Endodermal cell (in vitro differentiated cells): ENCODE measurements around the gene ADH4. TPM values are rescaled to one million over a fixed set of nuclear protein-coding genes. Genes with fewer than 3 reads are reported as not detected.

Experiments used
- DNase-seq: peaks from one replicate; pipeline ENCODE4 v3.0.0-alpha.2; 2017
- H3K27ac ChIP-seq: 2 replicates; pipeline ENCODE4 v1.5.1; 2013; ENCODE audit warnings: mild to moderate bottlenecking, low read depth, low read length, moderate library complexity
- H3K27me3 ChIP-seq: 2 replicates; pipeline ENCODE4 v1.6.1; 2013; ENCODE audit warnings: mild to moderate bottlenecking, low read length, moderate library complexity; ENCODE audit not compliant: insufficient read depth, control insufficient read depth, poor library complexity, severe bottlenecking
- H3K36me3 ChIP-seq: 2 replicates; pipeline ENCODE4 v1.7.0; 2013; ENCODE audit warnings: mild to moderate bottlenecking, low read length, moderate library complexity; ENCODE audit not compliant: control insufficient read depth, insufficient read depth
- H3K4me1 ChIP-seq: one replicate; pipeline ENCODE4 v1.7.0; 2013; ENCODE audit warnings: low read length; ENCODE audit not compliant: control insufficient read depth, insufficient read depth
- H3K4me3 ChIP-seq: 2 replicates; pipeline ENCODE4 v1.5.1; 2013; ENCODE audit warnings: mild to moderate bottlenecking, low read length, moderate library complexity
- H3K9ac ChIP-seq: 2 replicates; pipeline ENCODE4 v1.6.1; 2013; ENCODE audit warnings: mild to moderate bottlenecking, low read length, moderate library complexity; ENCODE audit not compliant: poor library complexity, severe bottlenecking; ENCODE audit errors: extremely low read depth
- H3K9me3 ChIP-seq: 2 replicates; pipeline ENCODE4 v1.6.1; 2013; ENCODE audit warnings: mild to moderate bottlenecking, low read length, moderate library complexity; ENCODE audit not compliant: control insufficient read depth
- H3K27ac Mint-ChIP-seq: 2 replicates; pipeline ENCODE4 v1.8.0; 2020; ENCODE audit warnings: mixed read lengths
- H3K27me3 Mint-ChIP-seq: 2 replicates; pipeline ENCODE4 v1.8.0; 2021; ENCODE audit warnings: mild to moderate bottlenecking, mixed read lengths; ENCODE audit not compliant: insufficient read depth
- H3K36me3 Mint-ChIP-seq: 2 replicates; pipeline ENCODE4 v1.8.0; 2020; ENCODE audit warnings: low read depth, mixed read lengths
- H3K4me1 Mint-ChIP-seq: 2 replicates; pipeline ENCODE4 v1.8.0; 2020; ENCODE audit warnings: mixed read lengths
- H3K4me3 Mint-ChIP-seq: 2 replicates; pipeline ENCODE4 v1.8.0; 2020; ENCODE audit warnings: mild to moderate bottlenecking, moderate library complexity, mixed read lengths
- H3K9me3 Mint-ChIP-seq: 2 replicates; pipeline ENCODE4 v1.8.0; 2020; ENCODE audit warnings: mild to moderate bottlenecking, mixed read lengths
- WGBS, 2 experiments: methylation state at CpG; one replicate each; pipeline versions ENCODE4 v1.1.5 to v1.1.7; 2013; ENCODE audit warnings: missing lambda C conversion rate in 2 of 2, mixed read lengths in 1 of 2; ENCODE audit not compliant: insufficient coverage in 1 of 2, insufficient read length in 1 of 2; 5-methylcytosine and 5-hydroxymethylcytosine counted together
- total RNA-seq, 2 donors: library from RNA; stranded (reverse); fragmentation: NEBNext Ultra II Directional in 1 of 2; extraction: Animal tissue kit (Norgen Biotek cat#: 25700) in 1 of 2; gene quantifications; 2 replicates in 1 of 2; 3 replicates in 1 of 2; pipeline ENCODE4 v1.2.1, GENCODE V29; 2021
- TF ChIP-seq, protein P1 (sequence below): fragments of 200-600 bp; sonication (generic); conservative IDR thresholded peaks from 2 replicates; pipeline ENCODE4 v1.5.0; 2021; ENCODE audit warnings: antibody characterized with exemption, mild to moderate bottlenecking

ADH4 gene
- total RNA-seq, 2 donors from 2014 or later = not detected

DNA sequence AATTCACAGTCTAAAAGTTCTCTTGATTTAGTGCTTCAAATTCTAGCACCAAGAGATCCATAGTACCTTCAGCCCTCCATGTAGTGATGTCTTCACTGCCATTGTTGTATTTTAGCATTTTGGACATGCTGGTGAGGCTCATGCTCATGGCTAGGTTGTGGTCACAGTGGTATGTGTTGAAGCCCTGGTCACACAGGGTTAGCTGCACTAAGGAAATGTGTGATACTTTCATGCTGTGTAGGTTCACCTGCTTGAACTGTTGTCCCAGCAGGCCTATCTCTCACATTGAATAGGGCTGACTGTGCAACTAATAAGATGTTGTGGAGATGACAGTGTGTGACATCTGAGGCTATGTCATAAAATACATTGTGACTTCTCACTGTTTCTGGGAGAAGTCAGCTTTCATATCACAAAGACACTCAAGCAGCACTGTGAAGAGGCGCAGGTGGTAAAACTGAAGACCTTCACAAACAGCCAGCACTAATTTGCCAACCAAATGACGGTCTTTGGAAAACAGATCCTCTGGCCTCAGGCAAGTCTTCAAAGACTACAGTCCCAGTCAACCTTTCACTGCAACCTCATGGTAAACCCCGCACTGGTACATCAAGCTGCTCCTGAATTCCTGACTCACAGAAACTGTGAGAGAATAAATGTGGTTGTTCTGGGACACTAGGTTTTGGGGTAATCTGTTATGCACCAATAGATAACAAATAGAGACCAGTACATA lies 17.4 kb upstream of the ADH4 start:
- H3K9me3 ChIP-seq = peaks cover 6% of the 10 kb centered on the region
- 71 to 75% methylated on average over 2 to 3 of the region's 3 CpGs for WGBS, 2 experiments
- H3K27me3 Mint-ChIP-seq = no peaks in the 10 kb centered on the region
- no peak overlapping the region for H3K4me3 ChIP-seq
- no peaks in the 10 kb centered on the region for H3K9me3 Mint-ChIP-seq
- TF ChIP-seq, protein P1, sequence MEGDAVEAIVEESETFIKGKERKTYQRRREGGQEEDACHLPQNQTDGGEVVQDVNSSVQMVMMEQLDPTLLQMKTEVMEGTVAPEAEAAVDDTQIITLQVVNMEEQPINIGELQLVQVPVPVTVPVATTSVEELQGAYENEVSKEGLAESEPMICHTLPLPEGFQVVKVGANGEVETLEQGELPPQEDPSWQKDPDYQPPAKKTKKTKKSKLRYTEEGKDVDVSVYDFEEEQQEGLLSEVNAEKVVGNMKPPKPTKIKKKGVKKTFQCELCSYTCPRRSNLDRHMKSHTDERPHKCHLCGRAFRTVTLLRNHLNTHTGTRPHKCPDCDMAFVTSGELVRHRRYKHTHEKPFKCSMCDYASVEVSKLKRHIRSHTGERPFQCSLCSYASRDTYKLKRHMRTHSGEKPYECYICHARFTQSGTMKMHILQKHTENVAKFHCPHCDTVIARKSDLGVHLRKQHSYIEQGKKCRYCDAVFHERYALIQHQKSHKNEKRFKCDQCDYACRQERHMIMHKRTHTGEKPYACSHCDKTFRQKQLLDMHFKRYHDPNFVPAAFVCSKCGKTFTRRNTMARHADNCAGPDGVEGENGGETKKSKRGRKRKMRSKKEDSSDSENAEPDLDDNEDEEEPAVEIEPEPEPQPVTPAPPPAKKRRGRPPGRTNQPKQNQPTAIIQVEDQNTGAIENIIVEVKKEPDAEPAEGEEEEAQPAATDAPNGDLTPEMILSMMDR = no peak
- H3K4me1 Mint-ChIP-seq = no peaks in the 10 kb centered on the region
- H3K36me3 ChIP-seq = no peaks in the 10 kb centered on the region
- H3K4me3 Mint-ChIP-seq = no peak overlapping the region
- no peaks in the 10 kb centered on the region for H3K4me1 ChIP-seq
- H3K36me3 Mint-ChIP-seq = no peaks in the 10 kb centered on the region
- no peak overlapping the region for H3K9ac ChIP-seq
- DNase-seq = no peak
- H3K27ac ChIP-seq = no peak overlapping the region
- H3K27me3 ChIP-seq = no peaks in the 10 kb centered on the region
- no peak overlapping the region for H3K27ac Mint-ChIP-seq

DNA sequence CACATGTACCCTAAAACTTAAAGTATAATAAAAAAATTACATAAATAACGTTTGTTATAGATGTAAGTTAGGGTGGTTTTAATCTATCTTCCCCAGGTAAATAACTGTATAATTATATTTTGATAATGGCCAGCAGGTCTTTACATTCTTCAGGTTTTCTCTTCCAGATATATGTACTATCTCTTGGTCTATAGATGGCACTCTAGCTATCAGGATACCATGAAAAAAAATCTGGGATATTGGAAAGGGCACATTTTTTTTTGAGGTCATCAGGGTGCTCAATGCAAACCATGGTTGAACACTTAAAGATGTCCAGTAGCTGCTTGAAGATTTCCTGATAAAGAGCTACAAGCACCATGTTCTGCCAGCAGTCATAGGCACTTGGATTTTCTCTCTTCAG lies 15.6 kb upstream of the ADH4 start:
- WGBS, 2 experiments = no CpG with 5 or more reads among the region's 1 CpG

DNA sequence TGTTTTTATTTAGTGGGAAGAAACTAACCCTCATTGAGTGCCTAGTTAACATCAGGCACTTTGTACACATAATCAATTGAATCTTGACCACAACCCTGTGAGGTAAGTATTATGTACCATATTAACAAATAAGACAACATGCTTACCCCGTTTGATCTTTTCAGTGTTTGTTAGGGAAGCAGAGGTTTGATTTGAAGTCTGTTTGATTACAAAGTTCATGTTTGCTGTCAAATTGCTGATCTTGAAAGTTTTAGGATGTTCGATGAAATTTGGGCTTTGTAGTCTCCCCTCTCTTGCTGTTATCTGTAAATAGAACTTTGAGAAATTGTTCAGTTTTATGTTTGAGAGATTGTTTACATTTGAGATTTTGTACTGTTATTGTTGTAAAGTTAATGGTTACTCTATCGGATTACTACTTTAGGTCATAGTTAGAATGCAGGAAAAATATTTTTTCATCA lies 13.4 kb upstream of the ADH4 start:
- H3K4me1 ChIP-seq = no peaks in the 10 kb centered on the region
- 82% methylated on average over 3 of the region's 3 CpGs; no CpG with 5 or more reads in 1 of the 2 experiments for WGBS, 2 experiments
- H3K27ac ChIP-seq = no peak overlapping the region
- Mint-ChIP-seq H3K27me3 (no peaks in the 10 kb centered on the region), H3K4me3 (no peak overlapping the region), H3K36me3 (peaks cover 11% of the 10 kb centered on the region), H3K27ac (no peak overlapping the region), H3K9me3 (peaks cover 14% of the 10 kb centered on the region), H3K4me1 (no peaks in the 10 kb centered on the region)
- H3K4me3 ChIP-seq = no peak overlapping the region
- DNase-seq = no peak
- H3K9me3 ChIP-seq = peaks cover 2% of the 10 kb centered on the region
- H3K36me3 ChIP-seq = no peaks in the 10 kb centered on the region
- TF ChIP-seq, protein P1 = no peak
- H3K9ac ChIP-seq = no peak overlapping the region
- H3K27me3 ChIP-seq = no peaks in the 10 kb centered on the region

More for the DNA sequence above, 15.6 kb upstream of the ADH4 start:
- peaks cover 2% of the 10 kb centered on the region for H3K36me3 Mint-ChIP-seq
- no peaks in the 10 kb centered on the region for H3K9me3 Mint-ChIP-seq
- H3K4me1 Mint-ChIP-seq = no peaks in the 10 kb centered on the region
- Histone ChIP-seq H3K36me3 (no peaks in the 10 kb centered on the region), H3K4me1 (no peaks in the 10 kb centered on the region), H3K27me3 (no peaks in the 10 kb centered on the region), H3K9me3 (peaks cover under 1% of the 10 kb centered on the region), H3K9ac (no peak overlapping the region), H3K4me3 (no peak overlapping the region), H3K27ac (no peak overlapping the region)
- H3K27me3 Mint-ChIP-seq = no peaks in the 10 kb centered on the region
- no peak overlapping the region for H3K27ac Mint-ChIP-seq
- DNase-seq = no peak
- H3K4me3 Mint-ChIP-seq = no peak overlapping the region
- TF ChIP-seq, protein P1 = no peak
